HFF-Myc (cell line): ENCODE results near the gene RCOR1.

Experiments used
- DNase-seq: peaks from one replicate; pipeline ENCODE4 v3.0.0-alpha.2; 2011; ENCODE audit warnings: low read depth; ENCODE audit errors: extremely low read depth
- H3K4me3 ChIP-seq: replicated peaks from 2 replicates; pipeline ENCODE4 v1.5.1; 2011; ENCODE audit warnings: low read depth, mild to moderate bottlenecking, control low read depth, low read length
- TF ChIP-seq, protein P1 (sequence below): IDR thresholded peaks from 2 replicates; pipeline ENCODE4 v1.5.1; 2012; ENCODE audit warnings: mild to moderate bottlenecking, low read depth, low read length, control low read depth; ENCODE audit errors: missing control alignments

RCOR1 gene

DNA sequence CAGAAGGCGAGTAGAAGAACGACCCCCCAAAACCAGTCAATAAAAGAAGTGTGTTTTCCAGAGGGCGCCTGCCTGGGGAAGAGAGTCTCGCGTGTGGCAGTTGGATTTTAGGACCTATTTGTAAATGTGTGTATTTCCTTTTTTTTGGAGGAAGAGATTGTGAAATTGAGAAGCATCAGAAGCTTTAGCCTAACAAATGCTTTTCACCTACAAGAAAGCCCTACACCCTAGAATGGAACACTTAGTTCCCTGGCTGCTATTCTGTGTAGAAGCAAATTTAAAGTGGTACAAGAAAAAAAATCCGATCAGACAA, 1.3 kb downstream of the RCOR1 start:
- DNase-seq, result no peak
- H3K4me3 ChIP-seq, result peak overlapping the region; percentile 92
- TF ChIP-seq, protein P1, sequence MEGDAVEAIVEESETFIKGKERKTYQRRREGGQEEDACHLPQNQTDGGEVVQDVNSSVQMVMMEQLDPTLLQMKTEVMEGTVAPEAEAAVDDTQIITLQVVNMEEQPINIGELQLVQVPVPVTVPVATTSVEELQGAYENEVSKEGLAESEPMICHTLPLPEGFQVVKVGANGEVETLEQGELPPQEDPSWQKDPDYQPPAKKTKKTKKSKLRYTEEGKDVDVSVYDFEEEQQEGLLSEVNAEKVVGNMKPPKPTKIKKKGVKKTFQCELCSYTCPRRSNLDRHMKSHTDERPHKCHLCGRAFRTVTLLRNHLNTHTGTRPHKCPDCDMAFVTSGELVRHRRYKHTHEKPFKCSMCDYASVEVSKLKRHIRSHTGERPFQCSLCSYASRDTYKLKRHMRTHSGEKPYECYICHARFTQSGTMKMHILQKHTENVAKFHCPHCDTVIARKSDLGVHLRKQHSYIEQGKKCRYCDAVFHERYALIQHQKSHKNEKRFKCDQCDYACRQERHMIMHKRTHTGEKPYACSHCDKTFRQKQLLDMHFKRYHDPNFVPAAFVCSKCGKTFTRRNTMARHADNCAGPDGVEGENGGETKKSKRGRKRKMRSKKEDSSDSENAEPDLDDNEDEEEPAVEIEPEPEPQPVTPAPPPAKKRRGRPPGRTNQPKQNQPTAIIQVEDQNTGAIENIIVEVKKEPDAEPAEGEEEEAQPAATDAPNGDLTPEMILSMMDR, result no peak

DNA sequence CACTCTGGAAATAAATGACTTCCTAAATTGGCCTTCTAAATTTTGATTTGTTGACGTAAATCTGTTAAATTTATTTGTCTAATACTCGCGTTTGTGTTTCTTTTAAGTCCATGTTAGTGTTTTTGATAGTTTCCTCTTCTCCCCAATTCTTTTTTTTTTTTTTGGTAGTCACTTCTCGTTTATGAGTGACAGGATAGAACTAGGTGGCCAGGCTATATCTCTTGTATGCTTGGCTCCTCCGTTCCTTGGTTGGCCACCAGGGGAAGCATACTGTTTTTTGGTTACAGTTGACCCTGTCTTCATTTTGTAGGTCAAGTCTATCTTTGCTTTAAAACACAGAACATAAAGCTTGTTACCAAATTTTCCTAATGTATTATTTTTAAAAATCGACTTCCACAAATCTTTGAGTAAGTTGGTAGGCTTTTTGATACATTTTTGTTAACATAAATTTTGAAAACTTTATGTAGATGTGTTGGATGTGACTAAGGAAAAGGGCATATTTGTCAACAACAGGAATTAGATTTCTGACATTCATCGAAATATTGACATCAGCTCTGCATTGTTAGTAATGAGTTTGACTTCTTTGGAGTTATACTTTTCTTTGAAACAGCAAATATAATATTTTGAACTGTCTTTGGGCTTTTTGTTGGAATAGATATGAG, 2.2 kb downstream of the RCOR1 start:
- TF ChIP-seq, protein P1, result peak; percentile 93
- H3K4me3 ChIP-seq, result peak overlapping the region; percentile 92
- DNase-seq, result no peak

DNA sequence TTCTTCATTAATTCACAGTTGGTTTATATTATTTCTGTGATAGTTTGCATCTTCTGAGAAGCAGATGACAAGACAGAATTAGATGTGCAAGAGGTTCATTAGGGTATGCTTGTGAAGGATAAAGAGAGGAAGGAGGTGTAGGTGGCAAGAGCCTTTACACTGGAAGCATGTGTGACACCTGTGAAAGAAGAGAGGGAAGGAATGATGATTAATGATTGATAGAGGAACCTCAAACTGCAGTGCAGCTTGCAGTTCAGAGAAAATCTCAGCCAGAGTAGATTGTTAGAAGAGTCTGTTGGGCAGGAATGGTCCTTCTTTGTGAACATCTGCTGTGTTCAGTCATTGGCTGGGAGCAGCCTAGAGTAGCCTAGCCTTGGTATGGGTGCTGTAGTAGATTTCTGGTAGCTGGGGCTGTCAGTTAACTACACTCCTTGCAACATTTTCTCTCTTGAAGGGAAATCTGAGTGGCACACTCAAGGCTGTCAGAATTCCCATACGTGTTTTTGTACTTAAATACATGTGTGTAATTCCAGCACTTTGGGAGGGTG, 9.0 kb downstream of the RCOR1 start:
- no peak overlapping the region for H3K4me3 ChIP-seq
- TF ChIP-seq, protein P1, result no peak
- DNase-seq, result no peak

DNA sequence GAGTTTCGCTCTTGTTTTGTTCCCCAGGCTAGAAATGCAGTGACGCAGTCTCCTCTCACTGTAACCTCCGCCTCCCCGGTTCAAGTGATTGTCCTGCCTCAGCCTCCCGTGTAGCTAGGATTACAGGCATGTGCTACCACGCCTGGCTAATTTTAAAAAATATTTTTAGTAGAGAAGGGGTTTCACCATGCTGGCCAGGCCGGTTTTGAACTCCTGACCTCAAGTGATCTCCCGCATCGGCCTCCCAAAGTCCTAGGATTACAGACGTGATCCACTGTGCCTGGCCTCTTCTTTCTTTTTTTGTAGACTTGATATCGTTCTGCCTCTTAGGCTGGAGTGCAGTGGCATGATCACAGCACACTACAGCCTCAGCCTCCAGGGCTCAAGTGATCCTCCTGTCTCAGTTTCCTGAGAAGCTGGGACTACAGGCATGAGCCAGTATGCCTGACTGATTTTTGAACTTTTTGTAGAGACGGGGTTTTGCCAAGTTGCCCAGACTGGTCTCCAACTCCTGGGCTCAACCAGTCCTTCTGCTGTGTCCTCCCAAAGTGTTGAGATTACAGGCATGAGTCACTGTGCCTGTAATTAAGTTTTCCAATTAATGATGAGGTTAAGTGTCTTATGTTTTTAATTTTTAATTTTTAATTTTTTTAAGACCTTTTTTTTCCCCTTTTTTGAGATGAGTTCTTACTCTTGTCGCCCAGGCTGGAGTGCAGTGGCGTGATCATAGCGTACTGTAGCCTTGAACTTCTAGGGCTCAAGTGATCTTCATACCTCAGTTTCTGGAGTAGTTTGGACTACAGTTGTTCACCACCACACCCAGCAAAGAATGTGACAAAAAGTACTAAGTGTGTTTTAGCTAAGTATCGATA, 10.2 kb downstream of the RCOR1 start:
- TF ChIP-seq, protein P1, result no peak
- no peak for DNase-seq
- no peak overlapping the region for H3K4me3 ChIP-seq

DNA sequence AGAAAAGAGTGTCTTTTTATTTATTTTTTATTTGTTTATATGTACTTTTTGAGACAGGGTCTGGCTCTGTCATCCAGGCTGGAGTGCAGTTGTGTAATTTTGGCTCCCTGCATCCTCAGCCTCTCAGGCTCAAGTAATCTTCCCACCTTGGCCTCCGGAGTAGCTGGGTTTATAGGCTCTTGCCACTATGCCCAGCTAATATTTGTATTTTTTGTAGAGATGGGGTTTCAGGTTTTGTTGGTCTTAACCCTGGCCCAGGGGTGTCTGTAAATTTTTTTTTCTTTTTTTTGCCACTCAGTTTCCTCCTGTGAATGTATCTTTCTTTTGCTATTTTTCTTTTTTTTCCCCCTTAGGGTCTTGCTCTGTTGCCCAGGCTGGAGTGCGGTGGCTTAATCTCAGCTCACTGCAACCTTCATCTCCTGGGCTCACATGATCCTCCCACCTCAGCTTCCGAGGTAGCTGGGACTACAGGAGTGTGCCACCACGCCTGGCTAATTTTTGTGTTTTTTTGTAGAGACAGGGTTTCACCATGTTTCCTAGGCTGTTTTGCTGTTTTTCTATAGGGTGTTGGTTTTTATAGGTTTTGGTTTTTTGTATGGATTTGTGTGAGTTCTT, 11.0 kb downstream of the RCOR1 start:
- TF ChIP-seq, protein P1, result no peak
- no peak overlapping the region for H3K4me3 ChIP-seq
- DNase-seq, result no peak

DNA sequence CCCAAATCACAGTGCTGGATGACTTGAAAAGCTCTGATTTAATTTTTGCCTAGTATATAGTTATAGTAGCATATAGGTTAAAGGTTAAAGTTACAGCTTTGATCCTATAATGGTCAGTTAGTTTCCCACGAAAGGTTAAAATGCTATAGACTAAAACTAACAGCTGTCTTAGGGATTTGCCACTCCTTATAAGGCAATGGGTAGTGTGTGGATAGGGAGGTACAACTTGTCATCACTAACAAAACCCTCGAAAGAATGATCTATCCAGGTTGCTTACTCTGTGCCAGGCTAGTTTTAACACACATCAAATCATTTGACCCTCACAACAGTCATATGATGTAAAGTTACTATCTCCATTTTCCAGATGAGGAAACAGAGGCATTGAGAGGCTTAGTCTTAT, 11.7 kb downstream of the RCOR1 start:
- no peak for DNase-seq
- TF ChIP-seq, protein P1, result no peak
- no peak overlapping the region for H3K4me3 ChIP-seq
